NT2/D1 (cell line): Measurements from ENCODE around the gene HS6ST1.

ENCODE experiments used
- SUZ12 ChIP-seq: IDR thresholded peaks from 2 replicates; pipeline ENCODE4 v1.6.1; 2011; ENCODE audit not compliant: insufficient read length, insufficient read depth; ENCODE audit errors: extremely low read depth
- YY1 ChIP-seq: IDR thresholded peaks from 2 replicates; pipeline ENCODE4 v1.6.1; 2011; ENCODE audit not compliant: insufficient read length, insufficient read depth
- ZNF274 ChIP-seq: IDR thresholded peaks from 2 replicates; pipeline ENCODE4 v1.6.1; 2011; ENCODE audit warnings: mild to moderate bottlenecking, low read depth, low read length

DNA sequence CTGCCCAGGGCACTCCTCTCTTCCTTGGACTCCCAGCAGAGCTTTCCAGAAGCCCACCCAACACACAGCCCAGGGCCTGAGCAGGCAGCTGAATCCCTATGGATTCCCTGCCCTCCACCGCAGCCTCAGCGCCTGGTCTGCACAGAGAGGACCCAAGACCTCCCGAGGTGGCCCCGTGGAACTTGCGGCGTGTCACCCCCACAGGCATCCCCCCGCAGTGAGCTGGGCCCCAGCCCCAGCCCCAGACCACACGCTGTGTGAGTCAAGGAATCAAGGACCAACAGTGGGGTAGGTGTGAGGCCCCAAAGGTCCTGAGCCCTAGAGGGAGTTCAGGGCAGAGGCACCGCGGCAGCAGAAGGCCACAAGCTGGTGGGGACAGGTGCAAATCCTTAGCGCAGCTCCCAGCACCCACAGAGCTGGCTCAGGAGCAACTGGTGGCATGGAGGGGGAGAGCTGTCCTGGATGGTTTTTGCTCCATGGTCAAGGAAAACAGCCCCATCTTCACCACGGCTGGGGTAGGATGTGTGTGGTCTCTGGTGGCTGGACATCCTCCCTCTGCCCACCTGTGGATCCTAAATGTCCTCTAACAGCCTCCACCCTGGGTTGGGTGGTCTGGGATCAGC, 8.5 kb downstream of the HS6ST1 start:
- TF ChIP-seq SUZ12 (no peak), YY1 (no peak), ZNF274 (no peak)
